Stimulated activated CD4-positive, alpha-beta T cell treated with anti-CD3 and anti-CD28 coated beads, TNF-alpha, amount 100 ng/mL, for 1 hour (primary cell): Measurements from ENCODE around the gene METAP1D.
A peak's percentile ranks its signal among the peaks of the same experiment; 100 is the strongest.

Experiments
- DNase-seq, 3 donors: peaks; one replicate each; pipeline ENCODE4 v3.0.0-alpha.2; 2020; ENCODE audit warnings: low read depth in 3 of 3, low spot score in 1 of 3

Gene METAP1D

GRCh38 chr2:172090044-172090961 lies 90.5 kb downstream of the METAP1D start:
- DNase-seq: no peak

DNA sequence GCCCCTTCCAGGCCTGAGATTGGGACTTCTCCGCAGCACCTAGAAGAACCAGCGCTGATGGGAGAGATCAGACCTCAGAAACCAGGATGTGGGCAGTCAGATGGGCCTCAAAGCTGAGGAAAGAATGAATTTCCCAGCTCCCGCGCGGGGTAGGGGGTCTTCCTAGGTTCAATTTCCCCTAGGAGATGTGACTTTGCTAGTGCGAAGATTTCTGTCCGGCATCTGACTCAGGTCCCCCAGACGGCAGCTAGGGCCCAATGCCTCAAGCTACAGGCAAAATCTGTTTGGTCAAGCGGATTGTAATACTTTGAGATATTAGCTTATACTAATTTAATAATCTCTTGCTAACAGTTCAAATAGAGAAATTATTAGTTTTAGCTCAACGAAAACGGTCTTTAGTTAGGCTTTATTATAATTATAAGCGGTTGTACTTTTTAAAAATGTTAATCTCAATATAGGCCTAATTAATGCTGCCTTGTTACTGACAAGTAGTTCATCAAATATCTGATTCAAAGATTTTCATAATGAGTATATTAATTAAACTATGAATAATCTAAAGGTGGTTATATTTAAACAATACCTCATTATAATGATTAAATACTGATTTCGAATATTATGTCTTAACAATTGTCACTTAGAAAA lies 91.4 kb downstream of the METAP1D start:
- DNase-seq: no peak

DNA sequence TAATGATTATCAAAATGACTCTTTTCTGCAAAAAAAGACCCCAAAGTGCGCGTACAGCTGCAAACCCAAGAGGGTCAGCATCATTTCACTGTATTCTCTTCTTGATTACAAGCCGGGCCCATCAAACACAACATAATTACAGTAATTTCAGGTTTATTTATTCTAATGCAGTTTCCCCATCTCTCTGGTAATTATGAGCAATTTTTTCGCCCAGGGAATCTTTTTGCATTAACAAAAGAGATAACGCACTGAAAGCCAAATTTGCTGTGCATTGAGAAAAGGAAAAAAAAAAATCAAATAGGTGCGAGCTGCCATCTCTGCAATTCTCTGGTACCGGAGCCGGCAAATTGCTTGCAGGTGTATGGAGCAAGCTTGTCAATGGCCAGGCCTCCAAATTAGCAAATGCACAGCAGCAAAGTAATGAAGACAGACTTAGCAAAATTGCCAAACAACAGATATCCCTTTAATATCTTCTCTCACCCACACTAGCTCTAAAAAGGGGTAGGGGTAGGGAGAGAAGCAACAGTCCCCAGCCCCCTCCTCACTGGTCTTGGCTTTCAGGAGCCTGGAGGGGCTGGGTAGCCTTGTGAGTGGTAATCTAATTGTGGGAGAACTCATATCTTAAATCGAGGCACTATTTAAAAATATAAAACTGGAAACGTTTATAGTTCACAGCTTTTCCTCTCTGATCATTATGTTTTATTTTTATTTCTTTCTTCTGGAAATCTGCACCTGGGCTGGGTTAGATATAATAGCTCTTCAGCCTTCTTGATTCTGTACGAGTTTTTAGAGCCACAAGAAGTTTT lies 92.2 kb downstream of the METAP1D start:
- no peak for DNase-seq

DNA sequence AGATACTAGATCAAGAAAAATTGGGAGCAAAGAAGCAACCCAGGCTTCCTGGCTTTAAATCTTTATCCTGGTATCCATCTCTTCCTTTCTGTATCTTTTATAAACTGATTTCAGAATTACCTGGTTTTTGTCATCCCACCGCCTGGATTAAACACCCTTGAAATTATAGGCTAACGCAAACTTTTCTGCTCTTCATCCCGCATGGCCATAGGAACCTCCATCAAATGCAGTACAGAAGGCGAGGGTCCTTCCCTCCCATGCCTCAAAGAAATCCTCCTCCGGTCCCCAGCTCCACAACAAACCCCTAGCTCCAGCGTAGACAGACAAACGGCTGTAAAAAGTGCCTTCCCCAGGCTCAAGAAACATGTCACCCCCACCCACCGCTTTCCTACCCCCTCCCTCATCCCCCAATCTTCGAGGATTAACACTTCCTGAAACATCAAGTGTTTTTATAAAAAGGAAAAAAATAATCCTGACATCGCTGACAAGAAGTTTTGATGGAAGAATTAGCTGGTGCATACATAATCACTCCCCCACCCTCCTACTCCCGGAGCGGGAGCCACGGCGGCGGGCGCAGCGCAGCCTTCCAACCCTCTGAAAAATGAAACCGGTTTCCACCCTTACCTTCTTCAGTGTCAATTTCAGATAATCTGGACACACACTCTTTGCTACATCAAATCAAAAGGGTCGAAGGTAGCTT lies 93.1 kb downstream of the METAP1D start:
- DNase-seq: no peak

GRCh38 chr2:172093416-172094293 lies 93.9 kb downstream of the METAP1D start:
- DNase-seq: no peak

GRCh38 chr2:172094294-172095145 lies 94.8 kb downstream of the METAP1D start:
- DNase-seq: no peak

GRCh38 chr2:172095146-172095904 lies 95.6 kb downstream of the METAP1D start:
- peak; percentile 44 to 62 (median 46) for DNase-seq

- no peak for DNase-seq
These were observed 96.3 kb downstream of the METAP1D start for GRCh38 chr2:172095905-172096625.

GRCh38 chr2:172096626-172097547 lies 97.1 kb downstream of the METAP1D start:
- no peak for DNase-seq

DNA sequence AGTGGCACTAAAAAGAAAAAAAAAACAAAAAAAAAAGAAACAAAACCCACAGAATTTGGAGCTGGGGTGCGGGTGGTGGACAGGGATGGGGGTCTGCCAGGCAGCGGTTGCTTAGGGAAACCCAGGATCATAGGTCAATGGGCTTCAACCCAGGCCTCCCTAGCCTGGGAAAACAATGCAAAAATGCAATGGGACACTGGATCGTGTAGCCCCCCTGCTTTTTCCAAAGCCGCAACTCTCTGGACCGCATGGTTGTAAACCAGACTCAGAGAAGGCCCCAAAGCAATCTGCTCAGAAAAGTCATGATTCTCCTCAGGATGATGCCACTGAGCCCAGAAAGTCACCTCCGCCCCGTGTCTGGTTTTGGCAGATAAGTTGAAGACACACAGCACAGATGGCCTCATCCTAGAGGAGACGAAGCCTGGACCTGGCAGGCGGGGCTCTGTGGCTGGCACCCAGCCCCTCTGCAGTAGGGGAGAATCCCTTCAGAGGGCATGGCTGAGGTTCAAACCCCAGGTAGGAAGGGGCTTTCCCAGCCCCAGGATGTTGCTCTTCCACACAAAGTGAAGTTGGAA lies 97.9 kb downstream of the METAP1D start:
- no peak for DNase-seq

DNA sequence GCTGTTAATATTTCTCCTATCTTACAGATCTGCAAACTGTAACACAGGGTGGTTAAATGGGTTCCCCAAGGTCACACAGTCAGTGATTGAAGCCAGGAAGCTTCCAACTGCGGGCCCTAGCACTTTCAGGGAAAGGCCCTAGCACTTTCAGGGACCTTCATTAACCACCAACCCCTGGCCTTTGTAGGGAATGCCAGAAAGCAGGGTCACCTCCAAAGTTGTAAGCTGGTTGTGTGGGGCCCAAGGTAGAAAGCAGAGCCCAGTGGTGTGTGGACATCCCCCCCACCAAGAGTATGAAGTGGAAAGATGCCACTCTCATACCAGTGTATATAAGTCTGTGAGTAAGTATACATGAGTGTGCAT lies 98.5 kb downstream of the METAP1D start:
- no peak for DNase-seq

- DNase-seq: no peak
These were observed 99.1 kb downstream of the METAP1D start for GRCh38 chr2:172098650-172099471.

DNA sequence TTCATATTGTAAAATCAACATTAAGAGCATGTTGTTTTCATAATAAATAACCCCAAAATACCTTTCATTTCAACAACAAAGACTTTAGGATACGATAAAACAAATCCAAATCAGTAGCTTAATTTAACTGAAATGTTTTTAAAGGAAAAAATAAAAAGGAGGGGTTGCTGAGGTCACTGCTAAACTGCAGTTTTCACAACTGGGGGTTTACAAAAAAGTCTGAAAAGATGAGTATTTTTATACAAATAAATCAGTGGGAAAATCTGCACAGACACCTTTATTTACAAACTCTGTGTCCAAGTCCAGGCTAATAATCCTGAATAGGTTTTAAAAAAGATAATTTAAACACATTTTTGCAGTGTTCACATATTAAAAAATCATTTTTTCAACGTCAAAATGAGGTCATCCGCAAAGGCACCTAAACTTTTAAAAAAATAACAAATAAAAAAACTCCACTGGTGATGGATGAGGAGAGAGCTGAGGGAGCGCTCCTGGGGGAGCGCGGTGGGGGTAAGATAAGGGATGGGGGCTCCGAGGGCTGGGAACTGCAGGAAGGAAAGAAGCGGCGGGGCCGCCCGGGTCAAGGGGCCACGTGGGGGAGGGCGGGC lies 99.8 kb downstream of the METAP1D start:
- no peak for DNase-seq

DNA sequence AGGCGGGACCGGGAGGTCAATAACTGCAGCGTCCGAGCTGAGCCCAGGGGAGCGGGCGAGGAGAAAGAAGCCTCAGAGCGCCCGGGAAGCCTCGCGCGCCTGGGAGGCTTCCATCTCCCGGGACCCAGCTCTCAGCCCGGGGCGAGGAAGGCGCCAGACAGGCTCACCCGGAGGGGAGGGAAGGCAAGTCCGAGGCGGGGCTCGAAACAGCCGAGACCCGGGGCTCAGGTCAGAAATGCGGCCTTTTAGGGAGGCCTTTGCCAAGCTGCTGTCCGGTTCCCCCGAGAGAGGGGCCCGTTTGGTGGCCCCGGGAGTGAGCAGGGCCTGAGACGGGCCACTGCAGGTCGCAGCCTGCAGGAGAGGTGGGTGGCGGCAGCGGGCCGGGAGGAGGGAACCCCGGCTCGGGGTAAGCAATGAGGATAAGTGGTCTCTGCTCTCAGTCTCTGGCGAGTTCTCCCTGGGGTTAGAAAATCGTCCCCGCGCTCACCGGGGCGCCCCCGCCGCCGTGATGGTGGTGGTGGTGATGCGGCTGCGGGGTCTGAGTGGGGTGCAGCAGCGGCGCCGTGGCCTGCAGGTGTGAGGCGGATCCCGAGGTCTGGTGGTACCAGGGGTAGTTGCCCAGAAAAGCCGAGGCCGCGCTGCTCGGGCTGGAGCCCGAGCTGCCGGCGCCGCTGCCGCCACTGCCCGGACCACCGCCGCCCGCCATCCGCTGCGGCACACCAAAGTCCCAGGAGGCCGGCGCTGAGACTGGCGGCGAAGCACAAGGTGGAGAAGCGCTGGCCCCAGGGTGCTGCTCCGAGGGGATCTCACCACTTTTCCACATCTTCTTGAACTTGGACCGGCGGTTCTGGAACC lies 100.6 kb downstream of the METAP1D start:
- no peak for DNase-seq
